ENCODE measurements around the gene SSR3. TPM values are rescaled to one million over a fixed set of nuclear protein-coding genes. Genes with fewer than 3 reads are reported as not detected.

The SSR3 gene
- total RNA-seq (2022; extraction: Qiagen RNA extraction): 160 to 223 TPM (median 211 TPM) in 5 replicates

DNA sequence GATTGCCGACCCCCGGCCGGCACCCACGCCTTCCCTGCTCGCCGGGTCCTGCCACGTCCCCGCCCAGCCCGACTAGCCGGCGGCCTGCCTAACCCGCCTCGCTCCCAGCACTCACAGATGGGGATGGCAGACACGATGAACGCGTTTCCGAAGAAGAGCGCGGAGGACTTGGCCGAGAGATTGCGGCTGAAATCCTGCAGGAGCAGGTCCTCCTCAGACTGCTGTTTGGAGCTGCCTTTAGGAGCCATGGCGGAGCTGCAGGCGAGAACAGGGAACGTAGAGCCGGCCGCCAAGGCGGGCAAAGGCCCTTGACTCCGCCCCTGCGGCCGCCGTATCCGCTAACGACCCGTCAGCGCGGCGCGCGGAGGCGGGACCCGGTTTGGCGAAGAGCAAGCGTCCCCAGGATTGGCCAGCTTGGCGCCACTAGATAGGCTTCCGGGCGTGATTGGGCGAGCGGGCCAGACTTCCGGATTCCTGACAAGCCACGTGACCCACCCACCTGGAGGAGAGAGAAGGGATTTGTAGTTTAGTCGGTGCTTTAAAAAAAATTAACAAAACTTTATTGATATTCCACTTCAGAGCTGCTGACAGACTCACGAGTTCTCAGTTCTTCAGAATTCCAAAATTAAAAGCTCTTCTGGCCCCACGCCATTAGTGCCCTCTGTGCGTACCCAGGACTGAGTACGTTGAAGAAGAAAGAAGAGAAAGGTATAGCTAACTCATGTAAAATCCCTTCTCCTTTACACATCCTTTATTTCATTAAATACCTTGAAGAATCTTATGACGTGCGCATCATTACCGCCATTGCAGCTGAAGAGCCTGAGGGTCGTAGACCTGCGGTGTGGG, at the start of gene SSR3:
Gene SSR3 (minus strand): TSS at position 276 of the 846 bp plus-strand sequence. CDS start 28 bp downstream, at position 248.

Other genes with a start within 250 kb of the SSR3 start
- gene TIPARP, start 119.5 kb upstream of the SSR3 start, total RNA-seq (2022; extraction: Qiagen RNA extraction): 98.8 to 117 TPM (median 110 TPM) in 5 replicates